ENCODE results near the gene CFAP97D2. TPM values are rescaled to one million over a fixed set of nuclear protein-coding genes. Genes with fewer than 3 reads are reported as not detected.

Gene CFAP97D2
- total RNA-seq, 1 donor from 2014 or later: not detected

DNA sequence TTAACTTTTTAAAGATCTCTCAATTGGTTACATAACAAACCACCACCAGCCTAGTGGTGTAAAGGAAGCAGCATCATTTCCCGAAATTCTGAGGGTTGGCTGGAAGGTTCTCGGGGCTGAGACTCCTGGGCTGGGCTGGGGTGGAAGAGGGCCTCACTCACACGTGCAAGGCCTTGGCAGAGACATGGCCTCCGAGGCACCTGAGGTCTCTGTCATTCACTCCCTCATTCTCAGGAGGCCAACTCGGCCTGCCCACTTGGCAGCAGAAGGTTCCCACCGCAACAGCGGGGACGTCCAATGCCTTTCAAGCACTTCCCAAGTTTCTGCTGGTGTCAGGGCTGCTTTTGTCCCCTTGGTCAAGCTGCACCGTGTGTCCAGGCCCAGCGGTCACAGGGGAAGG lies 28.0 kb upstream of the CFAP97D2 start:
- no peak for DNase-seq (ENCODE audit: low read depth)

DNA sequence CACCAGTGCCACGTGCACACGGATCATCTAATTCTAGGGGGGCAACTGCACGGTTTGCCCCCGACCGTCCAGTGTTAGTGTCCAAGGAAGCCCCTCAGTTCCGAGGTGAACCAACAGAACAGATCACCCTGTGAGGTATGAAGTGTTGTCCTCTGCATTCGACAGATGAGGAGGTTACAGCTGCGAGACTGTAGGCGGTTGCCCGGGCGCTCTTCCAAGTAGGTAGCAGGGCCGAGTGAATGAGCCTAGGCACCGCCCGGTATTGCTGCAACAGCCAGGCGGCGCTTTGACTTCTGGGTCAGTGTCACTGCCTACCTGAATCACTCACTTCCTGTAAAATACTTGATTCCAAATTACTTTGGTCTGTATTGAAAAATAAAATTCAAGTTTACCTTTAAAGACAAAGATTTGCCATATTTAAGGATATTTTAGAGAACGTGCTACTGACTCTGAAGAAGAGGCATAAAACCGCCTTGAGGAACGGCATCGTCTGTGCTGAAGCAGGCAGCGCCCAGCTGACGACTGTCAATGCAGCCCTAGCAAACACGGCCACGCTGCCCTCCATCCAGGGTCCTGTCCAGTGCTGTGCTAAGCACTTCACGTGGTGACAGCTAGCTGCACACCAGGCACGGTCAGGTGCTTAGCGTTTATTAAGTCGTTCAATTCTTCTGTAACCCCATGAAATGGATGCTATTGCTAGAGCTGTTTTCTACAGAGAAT lies 27.3 kb upstream of the CFAP97D2 start:
- DNase-seq (ENCODE audit: low read depth) (peak; percentile 76), FAIRE-seq (peak; percentile 28)
- no peak overlapping the region for H3K4me3 ChIP-seq (ENCODE audit: low read depth, low read length)
- no peaks in the 10 kb centered on the region for H3K27me3 ChIP-seq (ENCODE audit: control insufficient read depth, insufficient read depth, low read length)
- H3K36me3 ChIP-seq (ENCODE audit: control insufficient read depth, insufficient read depth, low read length): no peaks in the 10 kb centered on the region
- peak; percentile 37 for TF ChIP-seq CTCF (IDR thresholded peaks at IDR 0.05; ENCODE audit: insufficient read depth, low read length, severe bottlenecking)

More for the DNA sequence above, 28.0 kb upstream of the CFAP97D2 start:
- Histone ChIP-seq H3K36me3 (ENCODE audit: control insufficient read depth, insufficient read depth, low read length) (no peaks in the 10 kb centered on the region), H3K27me3 (ENCODE audit: control insufficient read depth, insufficient read depth, low read length) (no peaks in the 10 kb centered on the region), H3K4me3 (ENCODE audit: low read depth, low read length) (no peak overlapping the region)
- TF ChIP-seq CTCF (IDR thresholded peaks at IDR 0.05; ENCODE audit: insufficient read depth, low read length, severe bottlenecking): no peak
- FAIRE-seq: no peak

DNA sequence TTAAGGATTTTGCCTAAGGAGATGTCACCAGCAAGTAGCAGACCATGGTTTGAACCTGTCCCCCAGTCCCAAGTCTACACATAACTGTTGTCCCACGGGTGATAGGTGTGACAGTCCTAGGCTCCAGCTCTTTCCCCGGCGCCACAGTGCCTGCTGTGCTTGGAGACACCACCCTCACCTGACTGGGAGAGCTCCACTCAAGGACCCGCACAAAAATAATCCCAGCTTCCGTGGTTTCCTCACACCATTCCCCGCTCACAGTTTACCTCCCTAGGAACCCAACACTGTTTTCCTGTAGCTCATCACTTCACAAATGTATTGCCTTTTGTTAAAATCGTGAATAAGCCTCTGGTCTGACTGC lies 26.8 kb upstream of the CFAP97D2 start:
- FAIRE-seq: no peak
- no peak for TF ChIP-seq CTCF (IDR thresholded peaks at IDR 0.05; ENCODE audit: insufficient read depth, low read length, severe bottlenecking)
- Histone ChIP-seq H3K27me3 (ENCODE audit: control insufficient read depth, insufficient read depth, low read length) (no peaks in the 10 kb centered on the region), H3K4me3 (ENCODE audit: low read depth, low read length) (no peak overlapping the region), H3K36me3 (ENCODE audit: control insufficient read depth, insufficient read depth, low read length) (no peaks in the 10 kb centered on the region)
- DNase-seq (ENCODE audit: low read depth): no peak

DNA sequence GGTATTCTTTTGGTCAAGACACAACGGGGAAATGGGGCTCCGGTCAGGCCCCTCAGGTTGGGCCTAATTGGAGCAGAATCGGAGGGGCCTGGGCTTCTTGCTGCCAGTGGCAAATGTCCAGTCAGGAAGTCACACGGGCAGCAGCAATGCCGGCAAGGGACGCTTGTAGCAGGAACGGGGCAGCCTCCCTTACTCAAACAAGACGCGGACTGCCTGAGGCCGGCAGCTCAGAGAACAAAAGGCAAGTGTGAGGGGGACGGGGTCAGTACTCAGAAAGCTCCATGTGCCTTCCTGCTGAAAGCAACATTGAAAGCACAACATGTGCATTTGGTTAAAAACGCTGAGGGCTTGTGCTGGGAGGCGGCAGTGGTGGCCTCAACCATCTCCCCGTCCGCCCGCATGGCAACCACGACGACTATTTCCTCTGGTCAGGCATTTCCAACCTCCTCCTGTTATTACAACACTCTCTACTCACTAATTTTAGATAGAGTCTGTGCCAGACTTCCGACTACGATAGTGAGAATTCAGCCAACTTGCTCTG lies 26.2 kb upstream of the CFAP97D2 start:
- DNase-seq (ENCODE audit: low read depth) (no peak), FAIRE-seq (no peak)
- no peaks in the 10 kb centered on the region for H3K27me3 ChIP-seq (ENCODE audit: control insufficient read depth, insufficient read depth, low read length)
- no peaks in the 10 kb centered on the region for H3K36me3 ChIP-seq (ENCODE audit: control insufficient read depth, insufficient read depth, low read length)
- TF ChIP-seq CTCF (IDR thresholded peaks at IDR 0.05; ENCODE audit: insufficient read depth, low read length, severe bottlenecking): no peak
- no peak overlapping the region for H3K4me3 ChIP-seq (ENCODE audit: low read depth, low read length)

DNA sequence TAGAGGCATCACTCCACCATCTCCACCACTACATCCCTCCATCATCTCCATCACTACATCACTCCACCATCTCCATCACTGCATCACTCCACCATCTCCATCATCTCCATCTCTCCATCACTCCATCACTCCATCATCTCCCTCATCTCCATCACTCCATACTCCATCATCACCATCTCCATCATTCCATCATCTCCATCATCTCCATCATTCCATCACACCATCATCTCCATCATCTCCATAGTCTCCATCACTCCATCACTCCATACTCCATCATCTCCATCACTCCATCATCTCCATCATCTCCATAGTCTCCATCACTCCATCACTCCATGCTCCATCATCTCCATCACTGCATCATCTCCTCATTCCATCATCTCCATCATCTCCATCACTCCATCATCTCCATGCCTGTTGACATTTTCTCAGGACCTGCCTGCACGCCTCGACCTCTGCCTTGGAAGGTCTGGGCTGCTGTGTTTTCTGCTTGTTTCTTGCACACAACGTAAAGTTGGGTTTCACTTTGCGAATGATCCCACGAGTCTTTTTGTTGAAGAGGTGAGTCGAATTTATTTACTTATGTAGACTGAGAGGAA lies 25.5 kb upstream of the CFAP97D2 start:
- no peaks in the 10 kb centered on the region for H3K36me3 ChIP-seq (ENCODE audit: control insufficient read depth, insufficient read depth, low read length)
- no peaks in the 10 kb centered on the region for H3K27me3 ChIP-seq (ENCODE audit: control insufficient read depth, insufficient read depth, low read length)
- no peak overlapping the region for H3K4me3 ChIP-seq (ENCODE audit: low read depth, low read length)
- TF ChIP-seq CTCF (IDR thresholded peaks at IDR 0.05; ENCODE audit: insufficient read depth, low read length, severe bottlenecking): no peak
- FAIRE-seq (peak; percentile 7), DNase-seq (ENCODE audit: low read depth) (no peak)
